ENCODE data around the gene MEIS1. TPM values are rescaled to one million over a fixed set of nuclear protein-coding genes. Genes with fewer than 3 reads are reported as not detected.

MEIS1 gene
- total RNA-seq, 1 experiment from 2014 or later, result 0.66 TPM

DNA sequence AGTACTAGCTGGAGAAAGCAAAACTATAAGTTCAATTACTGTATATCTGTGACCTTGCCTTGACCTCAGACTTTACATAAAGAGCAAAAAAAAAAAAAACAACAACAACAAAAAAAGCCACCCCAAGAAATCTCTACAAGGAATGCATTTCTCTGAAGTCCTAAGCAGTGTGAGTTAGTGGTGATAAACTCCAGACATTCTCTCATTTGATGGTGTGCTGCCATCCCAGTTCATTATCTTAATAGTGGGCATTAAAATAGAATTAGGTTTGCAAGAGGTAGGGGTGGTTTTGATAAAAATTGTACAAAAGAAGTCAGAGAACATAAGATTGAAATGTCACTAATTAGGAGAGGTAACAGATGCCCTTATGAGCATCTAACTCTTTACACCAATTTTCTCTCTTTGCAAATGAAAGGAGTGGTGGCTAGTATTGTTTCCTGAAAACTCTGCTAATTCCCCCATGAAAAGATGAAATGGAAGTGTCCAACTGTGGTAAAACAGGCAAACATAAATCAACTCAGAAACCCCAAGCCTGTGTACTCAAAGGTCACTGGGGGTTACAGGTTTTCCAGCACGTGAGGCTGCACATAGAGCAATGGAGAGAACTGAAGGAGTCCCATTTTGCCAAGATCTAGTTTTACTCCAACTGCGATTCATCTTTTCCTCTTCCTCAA is 131.9 kb downstream of the MEIS1 start:
- no CpG with 5 or more reads among the region's 2 CpGs for WGBS (ENCODE audit: extremely low coverage, insufficient read length, low lambda C conversion rate)
- no peak overlapping the region for H2AK5ac ChIP-seq (ENCODE audit: insufficient read length, low read length)
- no peak overlapping the region for H3K4me2 ChIP-seq (ENCODE audit: insufficient read depth, insufficient read length, low read length)
- H3K27me3 ChIP-seq (ENCODE audit: insufficient read depth, low read length), result no peaks in the 10 kb centered on the region; the same call in 1 of the 2 replicates
- H3K9me3 Mint-ChIP-seq, result no peaks in the 10 kb centered on the region
- no peaks in the 10 kb centered on the region for H3K79me1 ChIP-seq (ENCODE audit: insufficient read depth, low read depth, low read length, poor library complexity, severe bottlenecking)
- no peak for DNase-seq
- peaks cover 23 to 36% of the 10 kb centered on the region in 2 experiments for H3K4me1 Mint-ChIP-seq
- no peak overlapping the region for H4K91ac ChIP-seq (ENCODE audit: insufficient read length, low read depth, low read length)
- H2AFZ ChIP-seq (ENCODE audit: low read length), result no peak overlapping the region
- no peak overlapping the region for H2BK120ac ChIP-seq (ENCODE audit: low read depth, low read length, poor library complexity, severe bottlenecking)
- no peaks in the 10 kb centered on the region for H3K79me2 ChIP-seq (ENCODE audit: insufficient read depth, low read length)
- H3K23me2 ChIP-seq (ENCODE audit: insufficient read length, low read depth, low read length, poor library complexity, severe bottlenecking), result no peaks in the 10 kb centered on the region
- H2BK15ac ChIP-seq (ENCODE audit: low read depth, low read length), result no peak overlapping the region
- H3K56ac ChIP-seq (ENCODE audit: insufficient read length, low read depth, low read length), result no peak overlapping the region
- H2BK5ac ChIP-seq (ENCODE audit: insufficient read length, low read length), result no peak overlapping the region
- H4K20me1 ChIP-seq (ENCODE audit: control insufficient read depth, insufficient read depth, insufficient read length), result no peaks in the 10 kb centered on the region
- no peak overlapping the region for H3K18ac ChIP-seq (ENCODE audit: insufficient read length, low read depth, low read length)
- peaks cover 6% of the 10 kb centered on the region; the same call in 1 of the 2 replicates for H3K4me1 ChIP-seq (ENCODE audit: insufficient read depth, low read length)
- H4K5ac ChIP-seq (ENCODE audit: insufficient read length, low read depth, low read length), result no peak overlapping the region
- no peak overlapping the region for H2BK20ac ChIP-seq (ENCODE audit: low read depth, low read length, poor library complexity, severe bottlenecking)
- no peak for TF ChIP-seq CTCF (conservative IDR thresholded peaks at IDR 0.05)
- peaks cover 17% of the 10 kb centered on the region for H3K27me3 Mint-ChIP-seq (ENCODE audit: low read depth)
- no peak overlapping the region for H3K27ac ChIP-seq (ENCODE audit: insufficient read length, low read depth, low read length)
- no peak overlapping the region for H2BK12ac ChIP-seq (ENCODE audit: insufficient read length, low read depth, low read length)
- no peak overlapping the region for H4K8ac ChIP-seq (replicated peaks; ENCODE audit: insufficient read length, low read depth, low read length)
- no peaks in the 10 kb centered on the region for H3K9me3 ChIP-seq (ENCODE audit: control insufficient read depth, low read depth, low read length)
- no peak overlapping the region for H3K27ac Mint-ChIP-seq
- H3K9ac ChIP-seq (ENCODE audit: extremely low read depth, insufficient read length, low read length), result no peak overlapping the region
- H3T11ph ChIP-seq (ENCODE audit: low read length), result no peak overlapping the region
- H3K23ac ChIP-seq (ENCODE audit: insufficient read length, low read depth, low read length), result no peak overlapping the region
- H3K4ac ChIP-seq (ENCODE audit: low read depth, low read length), result no peak overlapping the region
- no peak overlapping the region for H3K4me3 Mint-ChIP-seq
- no peaks in the 10 kb centered on the region for H3K36me3 Mint-ChIP-seq (ENCODE audit: insufficient read depth in 1 of 3, low read depth in 3 of 3)
- H3K14ac ChIP-seq (ENCODE audit: insufficient read depth, low read length), result no peak overlapping the region

Data from H9 (cell line).